DMS79 treated with DMSO at 0.1 percent for 48 hours (cell line): ENCODE measurements around the gene TMEM212.
A peak's percentile ranks its signal among the peaks of the same experiment; 100 is the strongest.
"Not testable (repeated sequence)": the region's sequence is repeated elsewhere in the genome, so short reads cannot be mapped to it uniquely, and the experiment has no call there.

Experiments used
- DNase-seq: peaks from one replicate; lab custom pipeline; 2025; lab: John Stamatoyannopoulos, UW

TMEM212 gene

DNA sequence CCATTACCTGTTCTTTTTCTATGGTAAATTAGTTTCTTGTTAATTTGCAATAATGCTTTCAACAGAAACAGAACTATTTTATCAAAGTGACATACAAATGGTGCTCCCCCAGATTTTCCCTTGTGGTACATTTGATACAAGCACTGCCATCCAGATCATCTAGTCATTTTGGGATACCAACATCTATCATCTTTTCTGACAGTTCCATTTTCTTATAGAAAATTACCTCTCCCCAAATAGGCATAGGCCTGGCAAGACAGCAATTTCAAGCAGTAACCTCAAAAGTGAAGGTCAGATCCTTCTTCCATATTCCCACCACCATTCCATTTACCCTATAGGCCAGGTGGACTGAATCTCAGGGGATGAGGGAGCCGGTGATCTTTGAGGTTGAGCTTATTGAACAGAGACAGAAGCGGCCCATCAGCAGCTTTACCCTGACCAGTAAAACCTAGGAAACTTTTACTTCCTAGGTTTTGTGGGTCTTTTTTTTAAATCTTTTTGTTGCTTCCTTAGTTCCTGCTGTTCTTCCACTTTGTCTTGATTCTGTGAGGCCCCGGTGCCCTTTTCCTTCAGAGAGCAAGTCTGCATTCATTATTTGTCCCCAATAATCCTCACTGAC is 29.8 kb upstream of the TMEM212 start:
- no peak for DNase-seq

- no peak for DNase-seq
These were observed 29.2 kb upstream of the TMEM212 start for GRCh38 chr3:171813897-171814460.

GRCh38 chr3:171814662-171815061 is 28.5 kb upstream of the TMEM212 start:
- DNase-seq: not testable (repeated sequence)

DNA sequence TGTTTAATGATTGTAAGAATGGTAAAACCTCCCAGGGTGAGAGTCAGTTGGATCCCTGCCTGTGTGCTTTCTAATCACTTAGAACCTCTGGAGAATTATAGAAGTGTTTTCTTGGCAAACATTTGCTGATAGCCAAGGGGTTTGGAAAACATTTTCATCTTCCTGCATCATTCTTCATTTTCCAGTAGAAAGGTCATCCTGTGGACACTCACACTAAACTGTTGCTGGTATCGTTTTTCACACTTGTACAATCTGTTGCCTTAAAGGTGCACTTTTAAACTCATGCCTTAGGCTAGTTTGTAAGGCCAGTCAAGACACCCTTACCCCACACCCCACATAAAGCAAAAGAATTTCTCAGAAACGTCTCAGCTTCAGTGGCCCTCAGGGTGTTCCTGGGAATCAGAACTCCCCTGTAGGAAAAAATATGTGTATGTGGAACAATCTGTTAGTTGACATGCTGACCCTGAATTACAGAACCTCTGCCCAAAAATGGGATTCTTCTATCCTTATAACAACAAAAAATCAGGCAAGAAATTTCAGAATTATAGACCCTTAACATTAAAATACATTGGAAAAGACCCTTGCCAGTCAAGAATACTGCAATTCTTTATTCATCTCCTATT is 27.1 kb upstream of the TMEM212 start:
- DNase-seq: no peak

DNA sequence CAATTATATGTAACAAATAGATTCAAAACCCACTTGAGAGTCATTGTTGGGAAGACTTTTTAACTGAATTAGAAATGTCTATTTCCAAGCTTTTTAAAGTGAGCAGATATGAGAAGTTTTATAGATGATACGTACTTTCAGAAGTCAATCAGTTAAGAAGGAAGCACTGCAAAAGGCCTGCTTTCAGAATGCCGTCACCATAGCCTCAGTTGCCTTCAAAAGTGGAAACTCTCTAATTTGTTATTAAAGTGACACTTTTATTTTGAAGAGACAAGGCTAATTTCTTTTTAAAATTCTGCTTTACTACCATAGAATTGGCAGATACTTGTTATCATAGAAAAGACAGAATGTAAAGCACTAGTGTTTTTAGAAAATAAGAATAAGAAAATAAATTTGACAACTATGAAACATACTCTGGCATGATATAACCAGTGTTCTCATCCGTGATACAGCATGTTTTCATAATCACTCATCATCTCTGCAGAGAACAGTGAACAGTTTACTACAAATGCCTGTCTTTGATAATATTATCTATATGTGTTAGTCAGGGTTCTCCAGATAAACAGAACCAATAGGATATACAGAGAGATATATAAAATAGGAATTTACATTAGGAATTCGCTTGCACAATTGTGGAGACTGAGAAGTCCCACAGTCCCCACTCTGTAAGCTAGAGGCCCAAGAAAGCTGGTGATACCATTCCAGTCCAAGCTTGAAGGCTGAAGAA is 25.9 kb upstream of the TMEM212 start:
- DNase-seq: no peak

- no peak for DNase-seq
These were observed 22.1 kb upstream of the TMEM212 start for GRCh38 chr3:171821044-171821443.

- DNase-seq: no peak
These were observed 21.3 kb upstream of the TMEM212 start for GRCh38 chr3:171821778-171822358.

- DNase-seq: no peak
These were observed 20.6 kb upstream of the TMEM212 start for GRCh38 chr3:171822431-171823106.

DNA sequence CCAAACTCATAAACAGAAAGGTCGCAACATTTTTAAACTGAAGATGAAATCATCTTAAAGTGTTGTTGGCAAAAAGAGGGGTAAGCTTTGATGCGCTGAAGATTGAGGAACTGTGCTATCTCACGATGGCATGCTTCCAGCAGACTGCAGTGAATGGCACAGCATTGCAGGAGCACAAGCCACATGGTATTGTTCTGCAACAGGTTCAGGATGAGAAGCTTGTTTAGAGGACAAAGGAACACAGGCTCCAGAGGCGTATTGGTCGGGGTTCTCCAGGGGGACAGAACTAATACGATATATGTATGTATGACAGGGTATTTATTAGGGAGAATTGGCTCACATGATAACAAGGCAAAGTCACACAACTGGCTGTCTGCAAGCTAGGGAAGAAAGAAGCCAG is 19.0 kb upstream of the TMEM212 start:
- DNase-seq: no peak

GRCh38 chr3:171824824-171825221 is 18.3 kb upstream of the TMEM212 start:
- no peak for DNase-seq

DNA sequence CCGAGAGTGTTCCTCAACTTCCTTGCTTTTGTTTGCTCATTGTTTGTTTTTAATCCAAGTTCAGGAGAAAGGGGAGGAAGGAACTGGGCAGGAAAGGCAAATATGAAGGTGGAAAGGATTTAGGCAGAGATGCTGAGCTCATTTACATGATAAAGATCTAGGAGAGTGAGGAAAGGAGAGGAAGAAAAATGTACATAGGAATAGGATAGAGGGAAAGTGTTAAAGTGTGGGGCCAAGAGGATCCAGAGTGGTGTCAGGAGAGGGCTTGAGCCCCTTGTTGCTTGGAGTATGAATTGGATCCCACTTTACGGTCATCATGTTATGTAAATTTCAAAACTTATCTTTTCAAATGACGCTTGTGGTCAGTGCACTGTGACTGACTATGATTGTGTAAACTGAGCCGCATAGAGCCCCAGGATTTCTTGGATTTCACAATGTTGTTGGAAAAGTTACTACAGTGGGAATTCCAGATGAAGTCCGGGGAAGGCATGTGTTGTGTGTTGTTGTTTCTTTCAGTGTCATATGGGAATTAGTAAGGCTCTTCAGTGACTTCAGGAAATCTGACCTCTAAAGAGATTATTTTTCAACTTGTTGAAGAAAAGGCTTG is 17.8 kb upstream of the TMEM212 start:
- no peak for DNase-seq

DNA sequence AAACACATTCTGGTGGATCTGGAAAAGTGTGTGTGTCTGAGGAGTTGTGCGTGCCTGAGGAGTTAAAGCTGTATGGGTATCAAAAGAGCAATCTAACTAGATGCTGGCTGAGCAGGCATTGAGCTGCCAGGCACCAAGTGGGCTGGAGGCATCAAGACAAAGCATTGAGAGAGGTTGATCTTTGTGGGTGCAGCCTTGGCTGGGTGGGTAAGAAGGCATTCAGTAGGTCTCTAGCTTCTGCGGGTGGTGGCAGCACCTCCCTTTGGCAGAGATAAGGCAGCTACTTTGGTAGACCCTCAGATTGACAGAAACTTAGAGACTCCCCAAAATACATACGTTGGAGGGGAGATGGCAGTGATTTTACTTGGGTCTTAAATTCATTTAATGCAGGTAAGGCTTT is 15.8 kb upstream of the TMEM212 start:
- no peak for DNase-seq

DNA sequence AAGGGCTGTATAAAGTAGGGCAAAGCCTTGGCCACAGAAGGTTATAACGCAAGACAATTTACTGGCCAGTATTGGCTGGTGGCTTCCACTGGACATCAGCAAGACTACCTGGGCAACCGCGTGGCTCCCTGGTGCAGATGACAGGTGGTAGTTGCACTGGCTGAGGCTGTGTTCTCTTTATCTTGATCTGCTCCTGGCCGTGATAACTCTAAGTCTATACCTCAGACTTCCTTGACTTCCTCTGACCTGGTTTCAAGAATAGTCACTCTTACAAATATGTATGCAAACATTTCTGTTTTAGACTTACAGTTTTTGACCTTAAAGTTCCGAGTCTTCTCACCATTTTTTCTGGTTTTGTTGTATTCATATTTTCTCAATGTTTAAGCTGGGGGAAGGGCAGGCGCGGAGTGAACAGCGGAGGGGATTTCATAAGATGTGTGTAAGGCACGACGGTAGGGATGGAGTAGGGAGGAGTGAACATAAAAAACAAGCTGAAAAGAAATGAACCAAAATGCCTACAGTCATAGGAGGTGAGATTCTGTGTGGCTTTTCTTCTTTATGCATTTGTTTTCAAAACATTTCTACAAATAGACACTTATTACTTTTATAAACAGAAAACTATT is 15.2 kb upstream of the TMEM212 start:
- DNase-seq: no peak

- no peak for DNase-seq
These were observed 14.0 kb upstream of the TMEM212 start for GRCh38 chr3:171828902-171829770.

DNA sequence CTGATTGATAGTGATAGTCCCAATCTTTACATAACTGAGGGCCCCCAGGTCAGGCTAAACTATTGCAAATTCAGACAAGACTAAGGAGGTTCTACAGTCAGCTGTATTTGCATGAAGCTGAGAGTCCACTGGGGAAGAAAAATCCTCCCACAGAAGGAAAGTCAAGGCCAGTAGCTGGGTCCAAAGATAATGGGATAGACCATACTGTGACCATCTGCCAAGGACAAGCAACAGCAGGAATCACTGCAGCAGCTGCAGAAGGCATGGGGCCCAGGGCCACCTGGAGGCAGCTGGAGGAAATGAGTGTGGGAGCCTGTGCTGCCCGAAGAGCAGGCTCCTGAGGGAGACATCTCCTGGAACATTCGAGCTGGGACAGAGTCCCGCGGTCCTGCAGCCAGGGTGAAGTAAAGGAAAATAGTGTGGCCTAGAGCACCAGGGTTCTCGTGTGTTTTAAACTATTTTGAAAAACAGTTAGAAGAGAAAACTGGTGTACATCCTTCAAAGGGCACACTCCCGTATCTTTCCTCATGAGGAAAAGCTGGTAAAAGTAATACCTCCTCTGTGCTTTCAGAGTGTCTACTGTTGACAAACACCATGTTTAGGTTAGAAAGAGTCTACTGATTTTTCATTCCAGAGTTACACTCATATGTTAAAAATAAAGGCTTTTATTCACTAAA is 13.2 kb upstream of the TMEM212 start:
- no peak for DNase-seq

GRCh38 chr3:171830518-171830875 is 12.7 kb upstream of the TMEM212 start:
- DNase-seq: no peak

- no peak for DNase-seq
These were observed 11.2 kb upstream of the TMEM212 start for GRCh38 chr3:171831936-171832335.

DNA sequence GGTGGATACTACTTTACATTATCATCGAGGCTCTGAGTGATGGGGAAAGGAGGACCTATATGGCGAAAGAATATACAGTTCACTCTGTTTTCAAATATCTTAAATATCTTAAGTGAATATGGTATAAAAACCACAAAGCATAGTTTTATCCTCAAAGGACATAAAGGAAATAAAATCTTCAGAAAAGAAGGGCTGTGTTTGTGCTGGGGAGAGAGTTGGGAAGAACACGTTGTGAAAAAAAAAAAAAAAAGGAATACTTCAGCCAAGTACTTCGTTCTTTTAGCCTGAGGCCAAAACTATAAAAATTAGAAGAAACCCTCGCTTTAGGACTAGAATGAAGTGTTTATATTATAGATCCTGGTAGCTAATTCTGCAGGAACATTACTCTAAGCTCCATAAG is 10.2 kb upstream of the TMEM212 start:
- DNase-seq: no peak

DNA sequence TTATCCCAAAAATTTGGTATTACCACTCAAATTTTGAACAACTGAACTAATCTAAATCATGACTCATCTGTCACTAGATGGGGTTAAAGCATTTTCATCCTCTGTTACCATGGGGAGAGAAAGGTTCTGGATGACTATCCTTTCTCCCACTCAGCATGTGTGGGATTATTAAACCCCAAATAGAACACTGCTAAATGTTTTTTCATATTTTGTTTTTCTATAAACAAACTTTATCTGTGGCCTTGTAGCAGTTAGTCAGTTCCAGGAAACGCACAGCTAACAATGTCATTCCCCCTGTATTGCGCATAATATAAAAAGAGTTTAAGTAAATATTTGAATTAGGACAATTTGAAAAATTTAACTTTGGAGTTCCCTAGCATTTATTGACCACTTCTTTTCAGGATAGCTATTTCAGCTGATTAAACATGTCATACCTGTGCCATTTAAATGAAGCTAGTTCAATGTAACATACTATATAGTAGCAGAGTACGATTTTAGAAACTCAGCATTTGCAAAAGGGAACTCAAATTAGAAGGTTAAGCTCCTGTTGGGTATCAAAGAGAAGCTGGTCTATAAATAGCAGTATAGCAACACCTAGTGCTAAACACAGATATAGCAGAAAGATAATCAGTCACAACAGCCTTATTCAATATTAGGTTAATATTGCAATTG is 9.2 kb upstream of the TMEM212 start:
- peak; percentile 20 for DNase-seq
